HUES48 (cell line): ENCODE results near the gene PRR19.

Experiments used
- H3K27ac ChIP-seq: one replicate; pipeline ENCODE4 v1.7.0; 2013; ENCODE audit warnings: low read depth, low read length, inconsistent platforms
- H3K27me3 ChIP-seq: 2 replicates; pipeline ENCODE4 v1.6.1; 2013; ENCODE audit warnings: mild to moderate bottlenecking, low read length; ENCODE audit not compliant: control insufficient read depth, insufficient read depth
- H3K36me3 ChIP-seq: 2 replicates; pipeline ENCODE4 v1.6.1; 2013; ENCODE audit warnings: low read length; ENCODE audit not compliant: control insufficient read depth, insufficient read depth
- H3K4me1 ChIP-seq: 2 replicates; pipeline ENCODE4 v1.6.1; 2013; ENCODE audit warnings: mild to moderate bottlenecking, low read length; ENCODE audit not compliant: control insufficient read depth, insufficient read depth
- H3K4me3 ChIP-seq: 2 replicates; pipeline ENCODE4 v1.5.1; 2013; ENCODE audit warnings: mild to moderate bottlenecking, low read depth, low read length
- H3K9ac ChIP-seq: 2 replicates; pipeline ENCODE4 v1.6.1; 2013; ENCODE audit warnings: mild to moderate bottlenecking, low read depth, low read length, moderate library complexity
- H3K9me3 ChIP-seq: 2 replicates; pipeline ENCODE4 v1.6.1; 2013; ENCODE audit warnings: low read length; ENCODE audit not compliant: control insufficient read depth, insufficient read depth

The PRR19 gene

DNA sequence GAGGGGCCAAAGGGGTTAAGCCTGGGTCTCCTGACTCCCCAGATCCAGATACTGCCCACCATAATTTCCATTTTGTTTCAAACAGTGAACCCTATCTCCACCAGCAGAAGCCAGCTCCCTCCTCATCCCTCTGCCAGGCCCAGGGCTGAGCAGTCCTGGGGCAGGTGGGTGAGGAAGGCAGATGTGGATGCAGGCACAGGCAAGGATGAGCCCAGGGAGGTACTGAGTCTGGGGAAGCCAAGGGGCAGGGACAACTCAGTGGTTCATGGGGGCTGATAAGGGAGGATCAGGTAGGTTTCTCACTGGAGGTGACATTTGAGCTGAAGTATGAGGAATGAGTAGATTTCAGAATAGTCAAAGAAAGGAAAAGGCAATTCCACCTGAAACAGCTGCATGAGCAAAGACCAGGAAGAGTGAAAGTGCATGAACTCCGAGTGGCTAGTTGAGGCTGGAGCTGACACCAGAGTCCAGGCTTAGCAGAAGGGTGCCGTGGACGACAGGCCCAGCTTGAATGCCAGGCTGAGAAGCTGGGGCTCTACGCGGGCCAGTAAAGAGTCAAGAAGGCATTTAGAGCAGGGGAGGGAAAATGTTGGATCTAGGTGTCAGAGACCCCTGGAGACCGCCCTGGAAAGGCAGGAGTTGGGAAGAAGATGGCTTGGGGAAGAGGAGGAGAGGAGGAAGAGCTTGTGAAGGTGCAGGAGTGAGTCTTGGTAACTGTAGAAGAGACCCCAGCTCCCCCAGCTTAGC lies 22.6 kb upstream of the PRR19 start:
- Histone ChIP-seq H3K27ac (no peak overlapping the region), H3K9me3 (no peaks in the 10 kb centered on the region), H3K27me3 (no peaks in the 10 kb centered on the region), H3K9ac (no peak overlapping the region), H3K36me3 (peaks cover 10% of the 10 kb centered on the region; the same call in 1 of the 2 replicates), H3K4me3 (peak overlapping the region; percentile 92), H3K4me1 (peaks cover 26% of the 10 kb centered on the region)

DNA sequence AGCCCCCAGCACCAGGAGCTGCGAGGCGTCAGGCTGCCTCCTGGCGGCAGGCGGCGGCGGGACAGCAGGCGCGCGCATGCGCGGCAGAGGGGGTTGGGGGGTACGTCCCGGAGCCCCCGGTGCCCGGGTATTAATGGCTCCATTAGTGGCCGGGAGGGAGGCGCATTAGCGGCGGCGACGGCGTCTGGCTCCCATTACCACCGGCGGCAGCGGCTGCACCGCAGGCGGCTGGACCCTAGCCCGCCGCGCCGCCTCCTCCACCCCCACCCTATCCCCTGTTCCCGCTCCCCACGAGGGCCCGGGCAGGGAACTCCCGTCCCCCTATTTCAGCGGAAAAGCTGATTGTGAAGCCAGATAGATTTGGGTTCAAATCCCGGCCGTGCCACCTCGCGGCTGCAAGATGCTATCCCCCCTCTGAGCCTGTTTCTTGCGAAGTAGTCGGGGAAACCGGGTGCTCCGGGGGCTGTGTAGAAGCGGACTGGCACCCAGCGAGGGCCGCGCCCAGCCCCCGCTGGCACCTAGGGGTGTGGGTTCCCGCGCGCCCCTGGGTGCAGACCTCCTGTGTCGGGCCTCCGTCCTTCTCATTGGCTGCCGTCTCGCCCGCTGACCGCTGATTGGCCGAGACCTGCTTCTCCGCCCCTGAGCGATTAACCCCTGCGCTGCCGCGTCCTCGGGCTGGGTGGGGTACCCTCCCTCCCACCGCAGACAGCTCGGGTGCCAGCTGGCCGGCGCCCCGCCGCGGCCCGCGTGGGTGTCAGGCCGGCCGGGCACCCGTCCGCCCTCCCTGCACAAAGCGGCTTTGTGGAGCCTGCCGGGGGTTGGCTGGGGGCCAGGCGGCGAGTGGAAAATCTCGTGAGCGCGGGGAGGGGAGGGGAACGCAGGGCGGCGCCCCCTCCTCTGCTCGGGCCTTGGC lies 21.8 kb upstream of the PRR19 start:
- Histone ChIP-seq H3K27me3 (no peaks in the 10 kb centered on the region), H3K27ac (peak overlapping the region; percentile 81), H3K4me3 (peak overlapping the region; percentile 92), H3K4me1 (peaks cover 29% of the 10 kb centered on the region), H3K9me3 (no peaks in the 10 kb centered on the region), H3K36me3 (peaks cover 3% of the 10 kb centered on the region; the same call in 1 of the 2 replicates), H3K9ac (no peak overlapping the region)

DNA sequence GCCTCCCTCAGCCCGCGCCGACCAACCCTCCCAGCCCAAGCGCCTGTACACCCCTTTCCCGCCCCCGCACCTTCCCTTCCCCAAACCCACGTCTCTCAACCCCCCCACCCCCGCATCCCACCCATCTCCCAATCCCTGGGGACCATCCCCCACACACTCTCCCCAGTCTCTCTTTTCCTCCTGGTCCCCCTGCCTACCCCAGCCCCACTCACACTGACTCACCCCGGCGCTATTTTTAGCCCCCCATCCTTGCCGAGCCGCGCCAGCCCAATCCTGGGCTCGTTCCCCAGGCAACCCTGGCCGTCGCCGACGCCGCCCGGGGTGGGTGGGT lies 21.2 kb upstream of the PRR19 start:
- Histone ChIP-seq H3K9me3 (no peaks in the 10 kb centered on the region), H3K27me3 (no peaks in the 10 kb centered on the region), H3K4me1 (peaks cover 35% of the 10 kb centered on the region), H3K27ac (peak overlapping the region; percentile 83), H3K4me3 (peak overlapping the region; percentile 92), H3K36me3 (peaks cover 3% of the 10 kb centered on the region; the same call in 1 of the 2 replicates), H3K9ac (no peak overlapping the region)

DNA sequence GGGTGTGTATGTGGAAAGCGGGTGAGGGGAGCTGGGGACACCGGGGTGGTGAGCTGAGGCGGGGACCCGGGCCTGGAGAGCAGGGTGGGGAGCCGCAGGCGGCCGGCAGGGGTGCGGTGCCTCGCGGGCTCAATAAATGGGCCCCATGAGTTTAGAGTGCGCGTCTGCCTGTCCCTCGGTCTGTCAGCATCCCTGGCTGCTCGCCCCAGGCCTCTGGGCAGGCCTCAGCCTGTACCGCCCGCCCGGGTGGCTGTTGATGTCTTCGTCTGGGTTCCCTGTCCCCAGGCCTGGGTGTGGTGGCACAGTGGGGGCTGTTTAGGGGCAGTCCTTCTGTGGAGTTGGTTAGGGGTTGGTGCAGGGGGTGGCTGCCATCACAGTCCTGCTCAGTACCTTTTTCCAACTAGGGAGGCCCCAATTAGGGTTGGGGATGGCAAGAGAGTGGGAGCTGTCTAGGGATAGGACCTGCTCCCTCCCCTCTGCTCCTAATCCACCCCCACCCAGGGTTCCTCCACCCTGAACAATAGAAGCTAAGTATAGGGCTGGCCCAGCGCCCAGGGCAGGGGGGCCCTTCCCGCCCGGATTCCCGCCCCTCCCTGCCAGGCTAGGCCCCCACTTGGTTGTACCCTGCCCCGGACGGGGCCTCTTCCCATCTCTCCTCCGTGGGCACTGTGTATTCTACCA lies 20.6 kb upstream of the PRR19 start:
- Histone ChIP-seq H3K4me1 (peaks cover 35% of the 10 kb centered on the region), H3K36me3 (peaks cover 3% of the 10 kb centered on the region; the same call in 1 of the 2 replicates), H3K27ac (peak overlapping the region; percentile 83), H3K9me3 (no peaks in the 10 kb centered on the region), H3K4me3 (peak overlapping the region; percentile 92), H3K9ac (no peak overlapping the region), H3K27me3 (no peaks in the 10 kb centered on the region)

DNA sequence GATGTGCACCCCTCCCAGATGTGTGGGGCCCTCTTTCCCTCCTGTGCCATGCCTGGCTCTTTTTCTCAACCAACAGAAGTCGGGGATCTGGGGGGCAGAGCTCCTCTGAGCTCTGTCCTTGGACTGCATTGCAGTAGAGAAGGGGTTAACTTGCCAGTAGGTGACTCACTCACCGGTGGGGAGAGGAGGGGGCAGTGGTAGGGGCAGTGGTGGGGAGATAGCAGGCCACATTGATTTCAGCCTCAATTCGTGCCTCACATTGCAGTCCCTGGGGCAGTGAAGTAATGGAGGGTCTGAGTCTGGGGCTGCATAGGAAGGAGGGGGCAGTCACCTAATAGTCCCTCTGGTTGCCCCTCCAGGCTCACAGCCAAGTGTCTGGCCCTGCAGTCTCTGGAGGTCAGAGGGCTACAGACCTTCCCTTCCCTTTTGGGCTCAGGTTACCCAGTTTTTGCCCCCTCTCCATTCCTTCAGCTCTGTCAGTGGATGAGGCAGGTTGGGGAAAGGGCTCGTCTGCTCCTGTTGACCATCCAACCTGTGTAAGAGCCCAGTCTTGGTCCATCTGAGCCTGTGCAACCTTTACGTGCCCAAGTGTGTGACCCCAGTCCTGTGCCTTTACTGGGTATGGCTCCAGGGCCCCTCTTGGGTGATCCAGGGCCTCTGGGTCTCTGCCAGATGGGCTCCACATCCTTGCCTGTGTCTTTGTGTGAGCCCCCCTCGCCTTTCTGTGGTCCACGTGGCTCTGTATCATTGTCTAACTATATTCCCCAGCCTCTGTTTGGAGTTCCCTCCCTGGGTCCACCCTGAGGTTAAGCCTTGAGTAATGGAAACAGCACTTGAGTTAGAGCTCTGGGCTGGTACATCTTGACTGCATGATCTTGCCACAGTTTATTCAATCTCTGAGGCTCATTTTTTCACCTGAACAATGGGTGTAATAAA lies 19.8 kb upstream of the PRR19 start:
- Histone ChIP-seq H3K36me3 (peaks cover 2% of the 10 kb centered on the region), H3K27ac (peak overlapping the region; percentile 83), H3K4me3 (peak overlapping the region; percentile 92), H3K4me1 (peaks cover 35% of the 10 kb centered on the region), H3K27me3 (no peaks in the 10 kb centered on the region), H3K9me3 (no peaks in the 10 kb centered on the region), H3K9ac (no peak overlapping the region)

DNA sequence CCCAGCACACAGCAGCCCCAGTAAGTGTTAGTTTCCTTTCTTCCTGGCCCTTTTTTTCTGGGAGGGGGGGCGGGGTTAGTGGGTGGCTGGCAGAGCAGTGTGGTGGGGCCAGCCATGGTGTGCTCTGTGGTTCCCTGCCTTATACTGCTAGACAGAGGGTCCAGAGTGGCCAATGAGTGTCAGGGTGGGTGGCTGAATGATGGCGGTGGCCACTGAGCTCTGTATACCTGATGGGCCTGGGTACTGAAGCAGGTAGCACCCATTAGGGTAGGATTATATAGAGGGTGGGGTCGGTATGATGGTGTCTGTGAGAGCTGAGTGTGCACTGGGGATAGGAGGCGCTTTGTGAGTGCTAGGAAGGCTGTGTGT lies 19.1 kb upstream of the PRR19 start:
- Histone ChIP-seq H3K36me3 (peaks cover 9% of the 10 kb centered on the region), H3K9ac (no peak overlapping the region), H3K27me3 (no peaks in the 10 kb centered on the region), H3K4me3 (peak overlapping the region; percentile 66; the same call in 1 of the 2 replicates), H3K9me3 (no peaks in the 10 kb centered on the region), H3K27ac (peak overlapping the region; percentile 83), H3K4me1 (peaks cover 35% of the 10 kb centered on the region)

DNA sequence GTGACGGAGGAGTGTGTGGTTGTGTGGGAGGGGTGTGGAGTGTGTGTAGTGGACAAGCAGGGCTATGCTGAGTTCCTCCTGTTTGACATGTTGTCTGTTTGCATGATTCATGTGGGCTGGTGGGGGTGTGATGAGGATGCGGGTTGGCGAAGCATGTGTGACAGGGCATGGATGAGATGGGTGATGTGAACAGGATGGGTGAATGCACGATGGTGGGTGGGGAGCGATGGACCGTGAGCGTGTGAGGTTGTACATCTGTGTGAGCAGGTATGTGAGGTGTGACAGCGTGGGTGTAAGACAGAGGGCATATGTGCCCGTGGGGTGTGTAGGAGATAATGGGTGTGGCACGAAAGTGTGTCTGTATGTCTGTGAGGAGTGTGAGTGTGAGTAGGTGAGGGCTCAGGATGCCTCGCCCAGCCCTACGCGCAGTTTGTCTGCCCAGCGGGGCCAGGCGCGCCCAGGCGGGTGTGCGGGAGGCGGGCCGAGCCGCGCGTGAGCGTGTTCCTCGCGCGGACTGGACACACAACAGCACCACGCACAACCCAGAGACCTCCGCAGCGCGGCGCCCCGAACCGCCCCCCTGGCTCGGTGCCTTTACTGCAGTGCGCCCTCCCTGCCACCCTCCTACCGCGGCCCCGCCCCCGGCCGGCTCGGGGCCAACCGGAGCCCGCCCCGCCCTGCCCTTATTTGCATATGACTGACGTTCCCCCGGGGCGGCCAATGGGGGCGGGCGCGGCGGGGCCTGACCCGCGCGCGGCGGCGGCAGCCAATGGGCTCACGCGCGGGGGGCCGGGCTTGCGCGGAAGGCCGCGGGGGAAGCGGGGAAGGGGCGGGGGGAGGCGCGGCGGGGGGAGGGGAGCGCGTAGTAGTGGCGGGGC lies 18.5 kb upstream of the PRR19 start:
- peak overlapping the region; percentile 66 for H3K4me3 ChIP-seq
- H3K27me3 ChIP-seq: no peaks in the 10 kb centered on the region
- no peaks in the 10 kb centered on the region for H3K9me3 ChIP-seq
- peaks cover 35% of the 10 kb centered on the region for H3K4me1 ChIP-seq
- peaks cover 15% of the 10 kb centered on the region for H3K36me3 ChIP-seq
- peak overlapping the region; percentile 84 for H3K27ac ChIP-seq
- H3K9ac ChIP-seq: no peak overlapping the region

DNA sequence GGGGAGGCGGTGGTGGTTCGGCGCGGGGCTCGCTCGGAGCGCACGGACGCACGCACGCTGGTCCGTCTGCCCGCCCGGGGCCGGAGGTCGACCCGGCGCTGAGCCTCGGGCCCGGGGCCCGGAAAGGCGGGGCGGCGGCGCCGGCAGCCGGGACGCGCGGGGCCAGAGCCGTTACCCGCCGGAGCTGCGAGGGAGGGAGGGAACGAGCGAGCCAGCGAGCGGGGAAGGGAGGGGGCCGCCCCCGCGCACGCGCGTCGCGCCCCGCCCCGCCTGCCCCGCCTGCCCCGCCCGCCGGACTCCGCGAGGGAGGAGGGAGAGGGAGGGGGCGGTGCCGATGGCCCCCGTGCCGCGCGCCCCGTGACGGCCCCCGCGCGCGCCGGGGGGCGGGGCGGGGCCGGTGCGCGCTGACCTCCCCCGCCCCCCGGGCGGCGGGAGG lies 17.8 kb upstream of the PRR19 start:
- Histone ChIP-seq H3K27ac (peak overlapping the region; percentile 84), H3K9ac (peak overlapping the region; percentile 58; the same call in 1 of the 2 replicates), H3K9me3 (no peaks in the 10 kb centered on the region), H3K4me1 (peaks cover 35% of the 10 kb centered on the region), H3K4me3 (peak overlapping the region; percentile 59; the same call in 1 of the 2 replicates), H3K36me3 (peaks cover 22% of the 10 kb centered on the region), H3K27me3 (no peaks in the 10 kb centered on the region)

DNA sequence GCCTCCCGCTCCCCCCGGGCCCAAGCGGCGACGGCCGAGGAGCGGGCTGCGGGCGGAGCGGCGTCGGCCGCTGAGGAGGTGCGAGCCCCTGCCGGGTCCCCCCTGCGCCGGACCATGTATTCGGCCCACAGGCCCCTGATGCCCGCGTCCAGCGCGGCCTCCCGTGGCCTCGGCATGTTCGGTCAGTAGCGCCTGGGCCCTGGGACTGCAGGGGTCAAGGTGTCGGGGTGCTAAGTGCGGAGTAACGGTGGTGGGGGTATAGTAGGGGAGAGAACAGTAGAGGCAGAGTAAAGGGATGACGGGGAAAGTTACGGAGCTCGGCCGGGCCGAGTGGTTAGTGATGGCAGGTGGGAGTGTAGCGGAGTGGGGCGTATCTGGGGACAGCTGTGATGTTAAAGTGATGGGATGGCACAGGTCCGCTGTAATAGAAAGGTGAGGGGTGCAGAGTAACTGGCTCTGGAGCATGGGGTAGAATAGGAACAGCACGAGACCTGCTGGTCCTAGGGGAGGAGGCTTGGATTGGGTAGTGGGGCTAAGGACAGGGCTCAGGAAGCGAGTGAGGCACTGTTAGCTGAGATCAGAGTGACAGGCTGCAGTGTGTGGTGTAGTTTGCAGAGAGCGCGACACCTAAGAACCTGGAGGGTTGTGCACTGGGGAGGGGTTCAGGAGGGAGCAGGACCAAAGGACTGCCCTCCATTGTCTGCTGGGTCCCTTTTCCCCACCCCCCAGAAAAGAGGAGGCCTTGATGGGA lies 17.2 kb upstream of the PRR19 start:
- Histone ChIP-seq H3K9ac (no peak overlapping the region), H3K4me3 (peak overlapping the region; percentile 76), H3K9me3 (no peaks in the 10 kb centered on the region), H3K27ac (no peak overlapping the region), H3K36me3 (peaks cover 29% of the 10 kb centered on the region), H3K27me3 (no peaks in the 10 kb centered on the region), H3K4me1 (peaks cover 29% of the 10 kb centered on the region)
